ENCODE results near the gene SIRT7. TPM values are rescaled to one million over a fixed set of nuclear protein-coding genes. Genes with fewer than 3 reads are reported as not detected.
A peak's percentile ranks its signal among the peaks of the same experiment; 100 is the strongest.

Gene SIRT7
- 25.2 TPM for polyA plus RNA-seq
- long read RNA-seq, donor 1, partial matches to known transcripts, result 0 of 5 reads
- long read RNA-seq, donor 1, other reads (novel, unspliced or antisense), result 0 of 5 reads
- long read RNA-seq, donor 2, transcript SIRT7-201 (10 exons, 1,743 nt), result major isoform, 8 of 9 reads
- long read RNA-seq, donor 2, partial matches to known transcripts, result 0 of 9 reads
- long read RNA-seq, donor 2, other reads (novel, unspliced or antisense), result 0 of 9 reads
- long read RNA-seq, donor 3, result 0 reads
- long read RNA-seq, donor 4, partial matches to known transcripts, result 0 of 1 reads
- long read RNA-seq, donor 4, other reads (novel, unspliced or antisense), result 0 of 1 reads
- long read RNA-seq, donor 5, partial matches to known transcripts, result 0 of 5 reads
- long read RNA-seq, donor 5, other reads (novel, unspliced or antisense), result 0 of 5 reads
- long read RNA-seq, donor 6, transcript SIRT7-201 (10 exons, 1,743 nt), result major isoform, 8 of 10 reads
- long read RNA-seq, donor 6, partial matches to known transcripts, result 0 of 10 reads
- long read RNA-seq, donor 6, other reads (novel, unspliced or antisense), result 0 of 10 reads
- long read RNA-seq, donor 7, partial matches to known transcripts, result 0 of 1 reads
- long read RNA-seq, donor 7, other reads (novel, unspliced or antisense), result 0 of 1 reads
- long read RNA-seq, donor 8, partial matches to known transcripts, result 0 of 5 reads
- long read RNA-seq, donor 8, other reads (novel, unspliced or antisense), result 0 of 5 reads
- long read RNA-seq, donor 9, partial matches to known transcripts, result 8 of 10 reads
- long read RNA-seq, donor 9, other reads (novel, unspliced or antisense), result 0 of 10 reads
- long read RNA-seq, donor 10, partial matches to known transcripts, result 0 of 3 reads
- long read RNA-seq, donor 10, other reads (novel, unspliced or antisense), result 0 of 3 reads
- long read RNA-seq, donor 11, partial matches to known transcripts, result 0 of 7 reads
- long read RNA-seq, donor 11, other reads (novel, unspliced or antisense), result 0 of 7 reads

GRCh38 chr17:81917565-81918332 is at the start of gene SIRT7:
TSS of gene SIRT7 (minus strand) at chr17:81918176. CDS start at chr17:81918131, 45 bp downstream.
- no CpG with 5 or more reads among the region's 94 CpGs for WGBS (ENCODE audit: insufficient coverage, low lambda C conversion rate)
- Histone ChIP-seq H3K36me3 (ENCODE audit: control insufficient read depth, insufficient read depth, low read length) (peaks cover 66% of the 10 kb centered on the region), H3K27me3 (ENCODE audit: control insufficient read depth, insufficient read depth, low read length) (no peaks in the 10 kb centered on the region), H3K27ac (ENCODE audit: low read length) (peak within 1 kb of the TSS; percentile 48), H3K4me1 (ENCODE audit: control insufficient read depth, insufficient read depth, low read length) (peaks cover 26% of the 10 kb centered on the region), H3K4me3 (ENCODE audit: low read length) (peak within 1 kb of the TSS; percentile 62), H3K9me3 (ENCODE audit: control insufficient read depth, low read depth, low read length) (peaks cover 6% of the 10 kb centered on the region)
- DNase-seq, result peak; percentile 64 to 79

- no CpG with 5 or more reads among the region's 5 CpGs for WGBS (ENCODE audit: insufficient coverage, low lambda C conversion rate)
- Histone ChIP-seq H3K36me3 (ENCODE audit: control insufficient read depth, insufficient read depth, low read length) (no peaks in the 10 kb centered on the region), H3K27me3 (ENCODE audit: control insufficient read depth, insufficient read depth, low read length) (peaks cover 47% of the 10 kb centered on the region), H3K4me1 (ENCODE audit: control insufficient read depth, insufficient read depth, low read length) (peaks cover 23% of the 10 kb centered on the region), H3K4me3 (ENCODE audit: low read length) (no peak overlapping the region), H3K9me3 (ENCODE audit: control insufficient read depth, low read depth, low read length) (peaks cover 5% of the 10 kb centered on the region), H3K27ac (ENCODE audit: low read length) (no peak overlapping the region)
- DNase-seq, result peak in 1 of 2 donors; percentile 24
Measured at GRCh38 chr17:81967244-81967532, 49.2 kb upstream of the SIRT7 start.

GRCh38 chr17:81966343-81967243 is 48.6 kb upstream of the SIRT7 start:
- no peak overlapping the region for H3K27ac ChIP-seq (ENCODE audit: low read length)
- peaks cover 53% of the 10 kb centered on the region for H3K27me3 ChIP-seq (ENCODE audit: control insufficient read depth, insufficient read depth, low read length)
- peak; percentile 54 to 73 for DNase-seq

GRCh38 chr17:81964081-81964849 is 46.3 kb upstream of the SIRT7 start:
- Histone ChIP-seq H3K4me3 (ENCODE audit: low read length) (no peak overlapping the region), H3K9me3 (ENCODE audit: control insufficient read depth, low read depth, low read length) (peaks cover 7% of the 10 kb centered on the region), H3K4me1 (ENCODE audit: control insufficient read depth, insufficient read depth, low read length) (peaks cover 22% of the 10 kb centered on the region), H3K36me3 (ENCODE audit: control insufficient read depth, insufficient read depth, low read length) (no peaks in the 10 kb centered on the region), H3K27ac (ENCODE audit: low read length) (no peak overlapping the region), H3K27me3 (ENCODE audit: control insufficient read depth, insufficient read depth, low read length) (peaks cover 65% of the 10 kb centered on the region)
- WGBS (ENCODE audit: insufficient coverage, low lambda C conversion rate), result no CpG with 5 or more reads among the region's 22 CpGs
- no peak for DNase-seq

More at GRCh38 chr17:81966343-81967243, 48.6 kb upstream of the SIRT7 start:
- peaks cover 23% of the 10 kb centered on the region for H3K4me1 ChIP-seq (ENCODE audit: control insufficient read depth, insufficient read depth, low read length)
- H3K36me3 ChIP-seq (ENCODE audit: control insufficient read depth, insufficient read depth, low read length), result no peaks in the 10 kb centered on the region
- peaks cover 5% of the 10 kb centered on the region for H3K9me3 ChIP-seq (ENCODE audit: control insufficient read depth, low read depth, low read length)
- no peak overlapping the region for H3K4me3 ChIP-seq (ENCODE audit: low read length)
- WGBS (ENCODE audit: insufficient coverage, low lambda C conversion rate), result no CpG with 5 or more reads among the region's 41 CpGs

- Histone ChIP-seq H3K27ac (ENCODE audit: low read length) (no peak overlapping the region), H3K27me3 (ENCODE audit: control insufficient read depth, insufficient read depth, low read length) (peaks cover 78% of the 10 kb centered on the region), H3K4me3 (ENCODE audit: low read length) (no peak overlapping the region), H3K9me3 (ENCODE audit: control insufficient read depth, low read depth, low read length) (peaks cover 11% of the 10 kb centered on the region), H3K4me1 (ENCODE audit: control insufficient read depth, insufficient read depth, low read length) (peaks cover 18% of the 10 kb centered on the region), H3K36me3 (ENCODE audit: control insufficient read depth, insufficient read depth, low read length) (no peaks in the 10 kb centered on the region)
- no peak for DNase-seq
- WGBS (ENCODE audit: insufficient coverage, low lambda C conversion rate), result no CpG with 5 or more reads among the region's 37 CpGs
Measured at GRCh38 chr17:81962499-81963441, 44.8 kb upstream of the SIRT7 start.

GRCh38 chr17:81961521-81962498 is 43.8 kb upstream of the SIRT7 start:
- no peak overlapping the region for H3K27ac ChIP-seq (ENCODE audit: low read length)
- peaks cover 80% of the 10 kb centered on the region for H3K27me3 ChIP-seq (ENCODE audit: control insufficient read depth, insufficient read depth, low read length)
- no peaks in the 10 kb centered on the region for H3K36me3 ChIP-seq (ENCODE audit: control insufficient read depth, insufficient read depth, low read length)
- no peak for DNase-seq
- peaks cover 9% of the 10 kb centered on the region for H3K4me1 ChIP-seq (ENCODE audit: control insufficient read depth, insufficient read depth, low read length)
- no peak overlapping the region for H3K4me3 ChIP-seq (ENCODE audit: low read length)
- no CpG with 5 or more reads among the region's 82 CpGs for WGBS (ENCODE audit: insufficient coverage, low lambda C conversion rate)
- H3K9me3 ChIP-seq (ENCODE audit: control insufficient read depth, low read depth, low read length), result peaks cover 8% of the 10 kb centered on the region

GRCh38 chr17:81961087-81961511 is 43.1 kb upstream of the SIRT7 start, which contains the start of gene NOTUM:
TSS of gene NOTUM (minus strand) at chr17:81961187. CDS start at chr17:81960909, 278 bp downstream.
- Histone ChIP-seq H3K27ac (ENCODE audit: low read length) (no peak within 1 kb of the TSS), H3K36me3 (ENCODE audit: control insufficient read depth, insufficient read depth, low read length) (no peaks in the 10 kb centered on the region), H3K27me3 (ENCODE audit: control insufficient read depth, insufficient read depth, low read length) (peaks cover 73% of the 10 kb centered on the region), H3K4me3 (ENCODE audit: low read length) (peak within 1 kb of the TSS; percentile 21), H3K9me3 (ENCODE audit: control insufficient read depth, low read depth, low read length) (peaks cover 8% of the 10 kb centered on the region), H3K4me1 (ENCODE audit: control insufficient read depth, insufficient read depth, low read length) (peaks cover 5% of the 10 kb centered on the region)
- WGBS (ENCODE audit: insufficient coverage, low lambda C conversion rate), result no CpG with 5 or more reads among the region's 65 CpGs
- DNase-seq, result peak in 1 of 2 donors; percentile 22
